HFF-Myc (cell line): Measurements from ENCODE around the gene FBXL3.

ENCODE experiments used
- DNase-seq: peaks from one replicate; pipeline ENCODE4 v3.0.0-alpha.2; 2011; ENCODE audit warnings: low read depth; ENCODE audit errors: extremely low read depth
- H3K4me3 ChIP-seq: replicated peaks from 2 replicates; pipeline ENCODE4 v1.5.1; 2011; ENCODE audit warnings: low read depth, mild to moderate bottlenecking, control low read depth, low read length
- CTCF ChIP-seq: IDR thresholded peaks from 2 replicates; pipeline ENCODE4 v1.5.1; 2012; ENCODE audit warnings: mild to moderate bottlenecking, low read depth, low read length, control low read depth; ENCODE audit errors: missing control alignments

Gene FBXL3

DNA sequence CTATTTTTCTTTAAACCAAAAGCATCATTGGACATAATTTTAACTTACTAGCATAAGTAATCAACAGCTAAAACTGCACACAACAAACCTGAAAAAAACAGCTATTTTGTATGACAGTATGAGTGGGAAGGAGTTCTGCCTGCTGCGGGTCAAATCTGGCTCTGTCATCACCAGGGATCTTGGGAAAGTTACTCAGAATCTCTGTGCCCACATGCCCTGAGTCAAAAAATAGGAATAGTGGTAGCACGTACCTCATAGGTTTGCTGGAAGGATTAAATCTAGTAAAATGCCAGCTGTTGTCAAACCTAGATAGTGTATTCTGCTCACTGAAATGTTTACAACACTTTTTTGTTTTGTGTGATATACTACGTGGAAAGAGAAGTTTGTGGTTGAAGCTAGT, 33.9 kb downstream of the FBXL3 start:
- H3K4me3 ChIP-seq = peak overlapping the region; percentile 66
- DNase-seq = no peak

GRCh38 chr13:76992548-76993001, 34.4 kb downstream of the FBXL3 start:
- TF ChIP-seq CTCF = no peak
- DNase-seq = no peak
- H3K4me3 ChIP-seq = peak overlapping the region; percentile 66

More for the DNA sequence above, 33.9 kb downstream of the FBXL3 start:
- TF ChIP-seq CTCF = no peak

DNA sequence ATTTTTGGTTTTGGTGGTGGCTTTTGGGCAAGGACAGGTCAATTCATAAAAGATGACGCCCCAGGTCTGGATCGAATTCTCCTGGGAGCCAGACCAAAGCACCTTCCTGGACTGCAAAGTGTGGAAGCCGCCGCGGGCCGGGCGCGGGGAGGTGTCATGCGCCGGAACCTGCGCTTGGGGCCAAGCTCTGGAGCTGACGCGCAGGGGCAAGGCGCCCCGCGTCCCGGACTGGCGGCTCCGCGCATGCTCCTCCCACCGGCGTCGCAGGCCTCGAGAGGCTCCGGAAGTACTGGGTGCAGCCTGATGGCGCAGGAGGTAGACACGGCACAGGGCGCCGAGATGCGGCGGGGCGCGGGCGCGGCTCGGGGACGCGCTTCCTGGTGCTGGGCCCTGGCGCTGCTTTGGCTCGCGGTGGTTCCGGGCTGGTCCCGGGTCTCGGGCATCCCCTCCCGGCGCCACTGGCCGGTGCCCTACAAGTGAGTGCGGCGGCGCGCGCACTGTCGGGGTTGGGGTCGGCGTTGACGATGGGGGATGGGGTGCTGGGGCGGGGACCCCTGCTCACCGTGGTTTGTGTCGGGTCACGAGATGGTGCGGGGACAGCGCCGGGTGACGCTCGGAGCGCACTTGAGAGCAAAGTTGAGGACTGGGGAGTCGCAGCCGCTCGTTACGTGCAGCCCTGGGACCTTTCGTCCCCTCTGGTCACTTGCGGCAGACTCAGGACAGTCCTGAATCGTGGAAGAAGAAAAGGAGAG, 35.0 kb downstream of the FBXL3 start, which contains the start of gene CLN5:
Gene CLN5, plus strand, starts transcription at position 286 of the 752 bp plus-strand sequence. Its CDS starts 18 bp downstream, at position 304.
- no peak for TF ChIP-seq CTCF
- peak within 1 kb of the TSS; percentile 66 for H3K4me3 ChIP-seq
- peak; percentile 70 for DNase-seq

DNA sequence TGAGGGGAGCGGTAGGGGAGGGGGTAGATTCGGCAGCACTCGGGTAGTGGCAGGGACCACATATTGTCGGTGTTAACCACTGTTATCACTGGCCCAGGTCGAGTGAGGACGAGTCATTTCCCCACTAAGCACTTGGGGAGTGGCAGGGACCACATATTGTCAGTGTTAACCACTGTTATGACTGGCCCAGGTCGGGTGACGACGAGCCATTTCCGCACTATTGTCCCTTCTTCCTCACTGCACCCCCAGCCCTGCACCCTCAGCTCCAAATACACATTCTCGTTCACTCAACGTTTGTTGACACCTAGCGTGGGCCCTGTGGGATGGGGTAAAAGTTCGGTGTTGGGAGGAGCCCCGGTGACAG, 35.5 kb downstream of the FBXL3 start:
- no peak for TF ChIP-seq CTCF
- H3K4me3 ChIP-seq = peak overlapping the region; percentile 66
- DNase-seq = no peak

DNA sequence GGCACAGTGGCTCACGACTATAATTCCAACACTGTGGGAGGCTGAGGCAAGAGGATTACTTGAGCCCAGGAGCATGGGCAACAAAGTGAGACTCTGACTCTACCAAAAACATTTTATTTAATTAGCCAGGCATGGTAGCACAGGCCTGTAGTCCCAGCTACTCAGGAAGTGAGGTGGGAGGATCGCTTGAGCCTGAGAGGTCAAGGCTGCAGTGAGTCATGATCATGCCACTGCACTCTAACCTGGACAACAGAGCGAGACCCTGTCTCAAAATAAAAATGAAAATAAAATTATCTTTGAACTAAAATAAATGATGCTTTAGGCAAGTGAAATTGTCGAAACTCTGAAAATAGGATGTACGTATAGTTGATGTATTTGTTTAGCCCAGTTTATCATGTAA, 43.3 kb downstream of the FBXL3 start:
- H3K4me3 ChIP-seq = no peak overlapping the region
- no peak for DNase-seq
- TF ChIP-seq CTCF = no peak

DNA sequence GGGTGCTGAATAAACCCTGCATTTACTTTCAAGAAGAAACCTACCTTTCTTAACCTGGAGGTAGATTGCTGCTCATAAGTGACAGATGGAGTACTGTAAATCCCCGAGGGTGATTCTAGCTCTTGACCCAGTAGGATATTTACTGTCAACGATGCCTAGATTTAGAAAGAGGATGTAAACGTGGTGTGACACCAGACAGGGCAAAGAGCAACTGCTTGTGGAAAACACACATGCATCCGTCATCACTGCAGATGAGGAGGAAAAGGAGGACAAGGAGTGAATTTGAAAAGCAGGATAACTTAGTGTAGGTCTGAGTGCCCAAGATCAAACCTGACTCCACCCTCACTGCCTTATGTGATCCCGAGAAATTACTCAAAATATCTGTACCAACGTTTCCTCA, 44.9 kb downstream of the FBXL3 start:
- no peak for TF ChIP-seq CTCF
- H3K4me3 ChIP-seq = no peak overlapping the region
- DNase-seq = no peak
